B cell (primary cell): ENCODE data around the gene ZBTB44. TPM values are rescaled to one million over a fixed set of nuclear protein-coding genes. Genes with fewer than 3 reads are reported as not detected.

Experiments
- ATAC-seq: fragments of 200-7000 bp; cut with Tn5 transposase; one replicate; pipeline ENCODE4 v1.10.0; 2021; ENCODE audit warnings: low read depth, mild to moderate bottlenecking, moderate number of reproducible peaks, moderate library complexity
- CTCF ChIA-PET: fragments of 350-600 bp; sonication (Branson Sonifier 250); formaldehyde crosslinking; loops from one replicate; lab custom pipeline; 2021; ENCODE audit warnings: antibody characterized with exemption, inconsistent platforms; lab: Charles Lee
- POLR2A ChIA-PET: fragments of 350-600 bp; sonication (Branson Sonifier 250); formaldehyde crosslinking; loops from one replicate; lab custom pipeline; 2021; ENCODE audit warnings: antibody characterized with exemption; lab: Charles Lee
- DNase-seq: peaks from one replicate; pipeline ENCODE4 v3.0.0; 2013
- H2AFZ ChIP-seq: 2 replicates; pipeline ENCODE4 v1.6.1; 2012; ENCODE audit warnings: mild to moderate bottlenecking, low read depth, low read length; ENCODE audit not compliant: insufficient read depth, poor library complexity, severe bottlenecking
- H3K27ac ChIP-seq, 2 donors: 1 replicate in 1 of 2; 2 replicates in 1 of 2; pipeline ENCODE4 v1.5.1; 2012 to 2013; ENCODE audit warnings: low read length in 2 of 2, mild to moderate bottlenecking in 2 of 2, moderate library complexity in 1 of 2
- H3K27me3 ChIP-seq, 4 experiments: fragments of 200-600 bp in 1 of 4; sonication (generic) in 1 of 4; replicated peaks in 1 of 4; 1 replicate in 2 of 4; 2 replicates in 2 of 4; pipeline versions ENCODE4 v1.6.1 to v1.7.0; 2013 to 2016; ENCODE audit warnings: low read length in 3 of 4, mild to moderate bottlenecking in 2 of 4, mixed read lengths in 1 of 4, moderate library complexity in 1 of 4; ENCODE audit not compliant: insufficient read depth in 4 of 4, control insufficient read depth in 3 of 4; ENCODE audit errors: control extremely low read depth in 1 of 4
- H3K36me3 ChIP-seq, 2 experiments: replicated peaks in 1 of 2; 1 replicate in 1 of 2; 2 replicates in 1 of 2; pipeline versions ENCODE4 v1.6.1 to v1.7.1; 2013; ENCODE audit warnings: low read length in 1 of 2; ENCODE audit not compliant: insufficient read depth in 2 of 2, control insufficient read depth in 1 of 2; ENCODE audit errors: control extremely low read depth in 1 of 2, extremely low read depth in 1 of 2
- H3K4me1 ChIP-seq, 2 donors: fragments of 200-600 bp in 1 of 2; sonication (generic) in 1 of 2; 1 replicate in 1 of 2; 2 replicates in 1 of 2; pipeline versions ENCODE4 v1.5.1 to v1.6.1; 2013 to 2017; ENCODE audit warnings: low read length in 2 of 2; ENCODE audit not compliant: control insufficient read depth in 2 of 2, insufficient read depth in 2 of 2
- H3K4me2 ChIP-seq: replicated peaks from 2 replicates; pipeline ENCODE3; 2012; ENCODE audit warnings: mild to moderate bottlenecking, low read depth, low read length; ENCODE audit not compliant: poor library complexity, severe bottlenecking
- H3K4me3 ChIP-seq, 5 experiments: fragments of 200-600 bp in 1 of 5; sonication (generic) in 1 of 5; 1 replicate in 3 of 5; 2 replicates in 2 of 5; pipeline versions ENCODE4 v1.5.1 to v1.7.0; 2011 to 2016; ENCODE audit warnings: low read length in 4 of 5, mild to moderate bottlenecking in 4 of 5, low read depth in 2 of 5, control low read depth in 1 of 5, moderate library complexity in 1 of 5; ENCODE audit not compliant: insufficient read depth in 1 of 5; ENCODE audit errors: control extremely low read depth in 1 of 5, extremely low read depth in 1 of 5
- H3K79me2 ChIP-seq: fragments of 200-600 bp; sonication (generic); one replicate; pipeline ENCODE4 v1.6.0; 2016; ENCODE audit warnings: low read length; ENCODE audit not compliant: control insufficient read depth, insufficient read depth
- H3K9ac ChIP-seq: fragments of 200-600 bp; sonication (generic); 2 replicates; pipeline ENCODE4 v1.6.1; 2017; ENCODE audit warnings: mild to moderate bottlenecking, low read length, moderate library complexity
- H3K9me3 ChIP-seq, 3 donors: one replicate each; pipeline versions ENCODE4 v1.6.1 to v1.7.1; 2013; ENCODE audit warnings: low read length in 2 of 3; ENCODE audit not compliant: control insufficient read depth in 2 of 3, insufficient read depth in 1 of 3; ENCODE audit errors: control extremely low read depth in 1 of 3
- H4K20me1 ChIP-seq: 2 replicates; pipeline ENCODE4 v1.6.0; 2012; ENCODE audit warnings: mild to moderate bottlenecking, low read length; ENCODE audit not compliant: insufficient read depth, control insufficient read depth, poor library complexity, severe bottlenecking
- H3K27ac Mint-ChIP-seq: one replicate; pipeline ENCODE4 v1.8.0; 2021; ENCODE audit warnings: mixed read lengths
- H3K27me3 Mint-ChIP-seq: one replicate; pipeline ENCODE4 v1.8.0; 2021; ENCODE audit warnings: mixed read lengths
- H3K4me1 Mint-ChIP-seq: one replicate; pipeline ENCODE4 v1.8.0; 2021; ENCODE audit warnings: mixed read lengths
- H3K4me3 Mint-ChIP-seq: one replicate; pipeline ENCODE4 v1.8.0; 2021; ENCODE audit warnings: mixed read lengths
- H3K9me3 Mint-ChIP-seq: one replicate; pipeline ENCODE4 v1.8.0; 2022; ENCODE audit warnings: mixed read lengths; ENCODE audit not compliant: insufficient read depth
- EZH2 ChIP-seq: IDR thresholded peaks from 2 replicates; pipeline ENCODE4 v1.6.1; 2012; ENCODE audit warnings: borderline replicate concordance, low read depth, mild to moderate bottlenecking, moderate library complexity, low read length; ENCODE audit not compliant: insufficient read depth, poor library complexity, severe bottlenecking
- WGBS: methylation state at CpG from one replicate; pipeline ENCODE4 v1.1.5; 2013; ENCODE audit warnings: missing lambda C conversion rate; ENCODE audit not compliant: insufficient coverage; 5-methylcytosine and 5-hydroxymethylcytosine counted together
- intact Hi-C: fragments of 100-400 bp; cut with micrococcal nuclease; formaldehyde crosslinking; loops from one replicate; pipeline ENCODE4 v1.10.0; 2022
- polyA plus RNA-seq: library from polyadenylated mRNA; depleted of rRNA; stranded (reverse); fragments of >200 nt; gene quantifications from 2 replicates; pipeline ENCODE4 v1.2.3, GENCODE V29; 2012
- total RNA-seq, 2 donors: library from RNA; stranded (reverse); fragments of 120-200 nt in 1 of 2; gene quantifications; 1 replicate in 1 of 2; 2 replicates in 1 of 2; pipeline versions ENCODE4 v1.2.3 to v1.2.4, GENCODE V29; 2013 to 2022
- TF ChIP-seq, protein P1 (sequence below): fragments of 200-600 bp; IDR thresholded peaks from one replicate; pipeline ENCODE4 v1.8.0; 2022; ENCODE audit warnings: antibody characterized with exemption, mild to moderate bottlenecking

Gene ZBTB44
- total and polyA plus RNA-seq, 2 donors (not counting 1 experiment from before 2014, with no cell fraction given): 23.3 to 89.4 TPM

DNA sequence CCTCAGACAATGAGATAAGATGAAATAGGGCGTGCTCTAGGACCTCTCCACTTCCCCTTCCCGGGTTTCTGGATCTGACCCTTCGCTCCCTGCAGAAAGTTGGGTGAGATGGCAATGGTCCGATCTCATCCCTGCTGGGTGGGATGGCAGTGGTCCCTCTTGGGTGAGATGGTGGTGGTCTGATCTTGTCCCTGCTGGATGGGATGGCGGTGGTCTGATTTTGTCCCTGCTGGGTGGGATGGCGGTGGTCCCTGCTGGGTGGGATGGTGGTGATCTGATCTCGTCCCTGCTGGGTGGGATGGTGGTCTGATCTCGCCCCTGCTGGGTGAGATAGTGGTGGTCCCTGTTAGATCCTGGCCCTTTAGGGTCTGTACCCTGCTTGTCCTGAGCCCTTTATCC is 133.8 kb downstream of the ZBTB44 start:
- no peaks in the 10 kb centered on the region for H4K20me1 ChIP-seq
- peak overlapping the region; percentile 21 for H3K9ac ChIP-seq
- peaks cover 42 to 56% of the 10 kb centered on the region in 2 donors for H3K4me1 ChIP-seq
- ChIA-PET POLR2A (interaction anchor here (1.1 to 2.1 kb wide), 3 partner anchors 15 to 178 kb away, joined by 3 to 12 read pairs (median 6); partner anchors contain the start of genes PRDM10 and ST14), CTCF (interaction anchor here (1.0 to 4.3 kb wide), 5 partner anchors 8 to 48 kb away, joined by 4 to 13 read pairs (median 6); no protein-coding TSS in a partner anchor)
- H3K4me3 ChIP-seq: no peak overlapping the region
- H3K9me3 ChIP-seq: no peaks in the 10 kb centered on the region
- 94% methylated on average over 2 of the region's 8 CpGs for WGBS
- H3K9me3 Mint-ChIP-seq: no peaks in the 10 kb centered on the region
- no peaks in the 10 kb centered on the region for H3K27me3 ChIP-seq
- H3K27me3 Mint-ChIP-seq: no peaks in the 10 kb centered on the region
- ATAC-seq: peak; percentile 5
- H3K36me3 ChIP-seq: no peaks in the 10 kb centered on the region
- peak overlapping the region; percentile 74 to 76 for H3K27ac ChIP-seq
- peak overlapping the region; percentile 94 for H3K27ac Mint-ChIP-seq
- peaks cover 58% of the 10 kb centered on the region for H3K4me1 Mint-ChIP-seq
- TF ChIP-seq, protein P1, sequence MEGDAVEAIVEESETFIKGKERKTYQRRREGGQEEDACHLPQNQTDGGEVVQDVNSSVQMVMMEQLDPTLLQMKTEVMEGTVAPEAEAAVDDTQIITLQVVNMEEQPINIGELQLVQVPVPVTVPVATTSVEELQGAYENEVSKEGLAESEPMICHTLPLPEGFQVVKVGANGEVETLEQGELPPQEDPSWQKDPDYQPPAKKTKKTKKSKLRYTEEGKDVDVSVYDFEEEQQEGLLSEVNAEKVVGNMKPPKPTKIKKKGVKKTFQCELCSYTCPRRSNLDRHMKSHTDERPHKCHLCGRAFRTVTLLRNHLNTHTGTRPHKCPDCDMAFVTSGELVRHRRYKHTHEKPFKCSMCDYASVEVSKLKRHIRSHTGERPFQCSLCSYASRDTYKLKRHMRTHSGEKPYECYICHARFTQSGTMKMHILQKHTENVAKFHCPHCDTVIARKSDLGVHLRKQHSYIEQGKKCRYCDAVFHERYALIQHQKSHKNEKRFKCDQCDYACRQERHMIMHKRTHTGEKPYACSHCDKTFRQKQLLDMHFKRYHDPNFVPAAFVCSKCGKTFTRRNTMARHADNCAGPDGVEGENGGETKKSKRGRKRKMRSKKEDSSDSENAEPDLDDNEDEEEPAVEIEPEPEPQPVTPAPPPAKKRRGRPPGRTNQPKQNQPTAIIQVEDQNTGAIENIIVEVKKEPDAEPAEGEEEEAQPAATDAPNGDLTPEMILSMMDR: no peak
- no peak for TF ChIP-seq EZH2
- H2AFZ ChIP-seq: no peak overlapping the region
- H3K79me2 ChIP-seq: no peaks in the 10 kb centered on the region
- H3K4me2 ChIP-seq: peak overlapping the region; percentile 67
- peak overlapping the region; percentile 61 for H3K4me3 Mint-ChIP-seq
- no peak for DNase-seq
- intact Hi-C loops: loop anchor here (1.0 to 2.0 kb wide), 2 partner anchors 14 to 34 kb away; no protein-coding TSS in a partner anchor

DNA sequence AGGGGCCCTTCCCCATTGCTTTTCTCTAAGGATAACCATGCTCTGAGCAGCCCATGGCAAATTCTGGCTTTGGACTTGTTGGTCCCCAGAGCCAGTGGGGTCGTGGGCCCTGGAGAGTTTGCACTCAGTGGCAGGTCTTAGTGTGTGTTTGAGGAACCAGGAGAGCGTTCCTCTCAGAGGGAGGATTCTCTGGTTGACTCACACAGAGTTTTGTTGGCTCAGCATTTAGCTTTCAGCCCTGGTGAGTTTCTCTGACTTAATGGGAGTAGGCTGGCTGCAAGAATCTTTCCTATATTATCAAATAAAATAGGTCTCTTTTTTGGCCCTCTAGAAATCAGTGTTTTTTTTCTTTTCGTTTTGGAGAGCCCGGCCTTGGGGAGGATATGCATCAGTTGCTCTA is 134.2 kb downstream of the ZBTB44 start:
- Mint-ChIP-seq H3K27me3 (no peaks in the 10 kb centered on the region), H3K4me1 (peaks cover 59% of the 10 kb centered on the region)
- TF ChIP-seq, protein P1: no peak
- no peak for TF ChIP-seq EZH2

More for the DNA sequence above, 134.2 kb downstream of the ZBTB44 start:
- intact Hi-C loops: loop anchor here (2.0 kb wide), 1 partner anchor 14 kb away; no protein-coding TSS in a partner anchor
- H3K27ac Mint-ChIP-seq: peak overlapping the region; percentile 94
- H3K4me2 ChIP-seq: peak overlapping the region; percentile 67
- ATAC-seq (peak; percentile 14), DNase-seq (peak; percentile 36)
- H3K4me1 ChIP-seq: peaks cover 42 to 56% of the 10 kb centered on the region in 2 donors
- H3K4me3 ChIP-seq: no peak overlapping the region
- CTCF ChIA-PET: interaction anchor here (1.0 to 4.3 kb wide), 3 partner anchors 14 to 48 kb away, joined by 5 to 13 read pairs (median 7); no protein-coding TSS in a partner anchor
- H3K9me3 ChIP-seq: no peaks in the 10 kb centered on the region
- no peaks in the 10 kb centered on the region for H3K36me3 ChIP-seq
- POLR2A ChIA-PET: interaction anchor here (0.5 to 2.1 kb wide), 4 partner anchors 14 to 177 kb away, joined by 3 to 12 read pairs (median 4); partner anchors contain the start of genes PRDM10 and ST14
- no peak overlapping the region for H2AFZ ChIP-seq
- no peaks in the 10 kb centered on the region for H3K27me3 ChIP-seq
- peak overlapping the region; percentile 74 to 76 for H3K27ac ChIP-seq
- no peaks in the 10 kb centered on the region for H3K79me2 ChIP-seq
- H3K4me3 Mint-ChIP-seq: peak overlapping the region; percentile 61
- no peaks in the 10 kb centered on the region for H3K9me3 Mint-ChIP-seq
- no peaks in the 10 kb centered on the region for H4K20me1 ChIP-seq
- no peak overlapping the region for H3K9ac ChIP-seq
- WGBS: 44% methylated on average over 1 of the region's 4 CpGs
